Lower leg skin (tissue), 4 donors: ENCODE measurements around the gene SLC39A11. TPM values are rescaled to one million over a fixed set of nuclear protein-coding genes. Genes with fewer than 3 reads are reported as not detected.

Experiments
- DNase-seq, 2 donors: peaks; one replicate each; pipeline ENCODE4 v3.0.0-alpha.2; 2019; ENCODE audit warnings: low spot score in 2 of 2
- H3K4me3 ChIP-seq: fragments of 200-600 bp; sonication (generic); 2 replicates; pipeline ENCODE4 v1.5.1; 2017; ENCODE audit warnings: mild to moderate bottlenecking, low read depth; ENCODE audit not compliant: poor library complexity, severe bottlenecking
- POLR2A ChIP-seq, 2 donors: fragments of 450-650 bp; IDR thresholded peaks; one replicate each; pipeline ENCODE4 v1.6.1; 2016 to 2017; ENCODE audit warnings: antibody characterized with exemption in 2 of 2, mild to moderate bottlenecking in 1 of 2, moderate library complexity in 1 of 2
- WGBS, 2 donors: methylation state at CpG; one replicate each; pipeline ENCODE4 v1.1.5; 2018; 5-methylcytosine and 5-hydroxymethylcytosine counted together
- intact Hi-C: fragments of 100-400 bp; cut with DNase I; formaldehyde crosslinking; loops from one replicate; pipeline ENCODE4 v1.15.0; 2023; ENCODE audit warnings: low total_unique reads
- total RNA-seq, 4 donors: library from RNA; depleted of rRNA; stranded (reverse); fragments of >200 nt; gene quantifications; one replicate each; pipeline ENCODE4 v1.1.0, GENCODE V29; 2016
- TF ChIP-seq, protein P1 (sequence below), 3 donors: fragments of 450-650 bp; IDR thresholded peaks; one replicate each; pipeline ENCODE4 v1.5.1; 2016; ENCODE audit warnings: antibody characterized with exemption in 3 of 3, mild to moderate bottlenecking in 3 of 3, moderate library complexity in 2 of 3

The SLC39A11 gene
- total RNA-seq, 4 donors from 2014 or later = 41.6 to 59.0 (median 47.1) TPM

DNA sequence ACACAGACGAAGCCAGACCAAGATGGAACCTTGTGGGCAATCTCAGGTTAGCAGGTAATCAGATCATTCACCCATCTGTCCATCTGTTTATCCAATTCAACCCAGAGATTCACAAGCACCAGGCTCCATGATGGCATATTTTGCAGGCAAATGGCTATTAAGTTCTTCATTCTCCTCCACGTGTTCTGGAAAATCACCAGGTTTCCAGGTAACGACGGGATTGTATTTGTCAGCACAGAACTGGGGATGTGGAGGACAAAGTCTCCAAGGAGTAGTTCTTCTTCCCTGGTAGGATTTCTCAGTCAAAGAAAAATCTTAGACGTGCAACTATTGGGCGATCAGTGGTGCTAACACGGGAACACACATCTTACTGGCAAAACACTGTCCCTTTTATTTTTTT, 368.8 kb downstream of the SLC39A11 start:
- no peak for DNase-seq
- intact Hi-C loops = loop anchor here (10.0 kb wide), 2 partner anchors 159 to 431 kb away; no protein-coding TSS in a partner anchor
- TF ChIP-seq, protein P1, sequence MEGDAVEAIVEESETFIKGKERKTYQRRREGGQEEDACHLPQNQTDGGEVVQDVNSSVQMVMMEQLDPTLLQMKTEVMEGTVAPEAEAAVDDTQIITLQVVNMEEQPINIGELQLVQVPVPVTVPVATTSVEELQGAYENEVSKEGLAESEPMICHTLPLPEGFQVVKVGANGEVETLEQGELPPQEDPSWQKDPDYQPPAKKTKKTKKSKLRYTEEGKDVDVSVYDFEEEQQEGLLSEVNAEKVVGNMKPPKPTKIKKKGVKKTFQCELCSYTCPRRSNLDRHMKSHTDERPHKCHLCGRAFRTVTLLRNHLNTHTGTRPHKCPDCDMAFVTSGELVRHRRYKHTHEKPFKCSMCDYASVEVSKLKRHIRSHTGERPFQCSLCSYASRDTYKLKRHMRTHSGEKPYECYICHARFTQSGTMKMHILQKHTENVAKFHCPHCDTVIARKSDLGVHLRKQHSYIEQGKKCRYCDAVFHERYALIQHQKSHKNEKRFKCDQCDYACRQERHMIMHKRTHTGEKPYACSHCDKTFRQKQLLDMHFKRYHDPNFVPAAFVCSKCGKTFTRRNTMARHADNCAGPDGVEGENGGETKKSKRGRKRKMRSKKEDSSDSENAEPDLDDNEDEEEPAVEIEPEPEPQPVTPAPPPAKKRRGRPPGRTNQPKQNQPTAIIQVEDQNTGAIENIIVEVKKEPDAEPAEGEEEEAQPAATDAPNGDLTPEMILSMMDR (IDR thresholded peaks at IDR 0.05) = no peak
- no peak for TF ChIP-seq POLR2A (IDR thresholded peaks at IDR 0.05)
- 87 to 88% methylated on average over 7 of the region's 7 CpGs for WGBS, 2 donors
- H3K4me3 ChIP-seq = no peak overlapping the region

DNA sequence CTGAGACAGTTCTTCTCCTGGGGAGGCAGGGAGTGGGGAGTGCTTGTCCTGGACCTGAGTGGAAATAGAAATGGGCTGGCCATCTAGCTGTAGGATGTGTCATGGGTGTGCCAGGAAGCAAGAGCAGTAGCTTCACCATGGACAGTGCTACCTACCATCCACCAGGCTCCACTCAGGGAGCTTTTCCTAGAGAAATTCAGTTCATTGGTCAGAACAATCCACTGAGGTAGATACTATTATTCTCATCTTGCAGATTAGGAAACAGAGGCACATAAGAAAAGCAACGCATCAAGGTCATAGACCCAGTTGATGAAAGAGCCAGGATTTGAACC, 372.0 kb downstream of the SLC39A11 start:
- WGBS, 2 donors = 96 to 100% methylated on average over 1 of the region's 1 CpG
- no peak for TF ChIP-seq POLR2A (IDR thresholded peaks at IDR 0.05)
- TF ChIP-seq, protein P1 (IDR thresholded peaks at IDR 0.05) = no peak
- H3K4me3 ChIP-seq = no peak overlapping the region
- DNase-seq = no peak
- intact Hi-C loops = loop anchor here (10.0 kb wide), 2 partner anchors 156 to 434 kb away; no protein-coding TSS in a partner anchor

DNA sequence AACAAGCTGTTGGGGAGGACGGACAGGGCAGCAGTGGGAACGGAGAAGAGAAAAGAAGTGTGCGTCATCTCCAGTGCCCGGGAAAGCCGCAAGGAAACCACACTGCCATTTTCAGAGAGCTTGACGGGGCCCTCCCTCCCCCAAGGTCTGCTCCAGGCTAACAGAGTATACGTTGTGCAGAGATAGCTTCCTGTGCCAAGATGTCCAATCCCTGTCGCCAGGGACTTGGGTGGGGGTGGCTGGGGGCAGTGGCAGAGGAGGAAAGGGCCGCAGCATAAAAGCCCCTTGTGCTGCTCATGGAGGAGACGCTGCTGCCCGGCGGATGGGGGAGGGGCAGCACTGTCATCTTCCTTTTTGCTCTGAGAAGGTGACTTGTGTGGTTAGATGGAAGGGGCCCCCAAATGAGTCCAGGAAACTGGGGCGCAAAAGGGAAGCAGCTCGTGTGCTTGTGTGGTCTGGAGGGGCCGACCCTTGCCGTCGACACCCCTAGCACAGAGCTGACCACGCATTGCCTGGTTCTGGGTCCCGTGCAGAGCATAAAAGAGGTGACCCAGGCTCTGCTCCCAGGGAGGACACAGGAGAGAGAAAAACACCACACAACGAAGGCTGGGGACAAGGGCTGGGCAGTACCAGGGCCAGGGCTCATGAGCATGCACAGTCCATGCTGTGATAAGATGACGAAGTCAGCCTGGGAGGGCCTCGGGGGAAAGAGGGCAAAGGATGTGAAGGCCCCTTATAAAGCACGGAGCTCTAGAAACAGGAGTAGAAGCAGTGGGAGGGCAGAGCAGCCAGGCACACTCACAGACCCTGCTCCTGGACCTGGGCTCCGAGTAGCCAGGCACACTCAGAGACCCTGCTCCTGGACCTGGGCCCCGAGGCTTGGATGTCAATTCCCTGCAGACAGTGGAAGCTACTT, 372.7 kb downstream of the SLC39A11 start:
- 71 to 79% methylated on average over 25 of the region's 25 CpGs for WGBS, 2 donors
- DNase-seq = no peak
- H3K4me3 ChIP-seq = no peak overlapping the region
- intact Hi-C loops = loop anchor here (10.0 kb wide), 2 partner anchors 155 to 435 kb away; no protein-coding TSS in a partner anchor
- TF ChIP-seq, protein P1 (IDR thresholded peaks at IDR 0.05) = no peak
- no peak for TF ChIP-seq POLR2A (IDR thresholded peaks at IDR 0.05)

DNA sequence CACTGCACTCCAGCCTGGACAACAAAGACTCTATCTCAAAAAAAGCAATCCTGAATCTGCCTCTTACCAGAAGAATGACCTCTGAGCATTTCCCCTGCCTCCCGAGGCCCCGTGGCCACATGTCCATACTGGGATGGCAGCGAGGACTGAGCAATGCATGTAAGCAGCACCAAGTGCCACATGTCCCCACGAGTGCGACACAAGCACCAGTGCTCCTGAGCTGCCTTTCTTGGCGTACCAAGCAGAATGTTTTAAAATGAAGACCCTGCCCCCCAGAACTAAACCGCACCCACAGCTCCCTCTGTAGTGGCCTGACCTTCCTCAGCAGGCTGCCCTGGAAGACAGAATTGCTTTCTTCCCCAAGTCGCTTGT, 373.3 kb downstream of the SLC39A11 start:
- DNase-seq = no peak
- H3K4me3 ChIP-seq = no peak overlapping the region
- WGBS, 2 donors = 86 to 89% methylated on average over 8 of the region's 8 CpGs
- intact Hi-C loops = no loop called here
- TF ChIP-seq POLR2A (IDR thresholded peaks at IDR 0.05) = no peak
- TF ChIP-seq, protein P1 (IDR thresholded peaks at IDR 0.05) = no peak

DNA sequence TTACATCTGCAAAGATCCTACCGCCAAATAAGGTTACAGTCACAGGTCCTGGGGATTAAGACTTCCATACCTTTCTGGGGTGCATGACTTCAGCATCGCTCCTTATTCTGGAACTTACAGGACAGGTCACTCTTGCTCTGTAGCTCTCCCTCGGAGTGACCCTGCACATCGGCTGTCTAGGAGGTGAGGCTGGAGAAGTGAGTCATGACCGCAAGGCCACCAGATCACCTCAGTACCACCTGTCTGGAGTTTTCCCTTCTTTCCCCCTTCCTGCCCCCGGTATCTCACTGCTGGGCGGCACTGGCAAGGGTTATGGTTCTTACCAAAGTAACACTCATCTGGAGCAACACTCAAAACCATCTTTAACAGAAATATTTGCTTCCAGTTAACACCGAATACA, 374.8 kb downstream of the SLC39A11 start:
- intact Hi-C loops = no loop called here
- 94 to 95% methylated on average over 8 of the region's 8 CpGs for WGBS, 2 donors
- no peak for DNase-seq
- TF ChIP-seq POLR2A (IDR thresholded peaks at IDR 0.05) = no peak
- TF ChIP-seq, protein P1 (IDR thresholded peaks at IDR 0.05) = no peak
- no peak overlapping the region for H3K4me3 ChIP-seq
